ENCODE data around the gene BTN1A1.

GRCh38 chr6:26545627-26546026, 45.5 kb downstream of the BTN1A1 start:
- TF ChIP-seq PATZ1 (CRISPR knock-in tag; IDR thresholded peaks at IDR 0.05; ENCODE audit: borderline replicate concordance): no peak
- no peak for TF ChIP-seq ISL1 (CRISPR knock-in tag; IDR thresholded peaks at IDR 0.05)
- TF ChIP-seq, protein P1, sequence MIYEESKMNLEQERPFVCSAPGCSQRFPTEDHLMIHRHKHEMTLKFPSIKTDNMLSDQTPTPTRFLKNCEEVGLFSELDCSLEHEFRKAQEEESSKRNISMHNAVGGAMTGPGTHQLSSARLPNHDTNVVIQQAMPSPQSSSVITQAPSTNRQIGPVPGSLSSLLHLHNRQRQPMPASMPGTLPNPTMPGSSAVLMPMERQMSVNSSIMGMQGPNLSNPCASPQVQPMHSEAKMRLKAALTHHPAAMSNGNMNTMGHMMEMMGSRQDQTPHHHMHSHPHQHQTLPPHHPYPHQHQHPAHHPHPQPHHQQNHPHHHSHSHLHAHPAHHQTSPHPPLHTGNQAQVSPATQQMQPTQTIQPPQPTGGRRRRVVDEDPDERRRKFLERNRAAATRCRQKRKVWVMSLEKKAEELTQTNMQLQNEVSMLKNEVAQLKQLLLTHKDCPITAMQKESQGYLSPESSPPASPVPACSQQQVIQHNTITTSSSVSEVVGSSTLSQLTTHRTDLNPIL (CRISPR knock-in tag; IDR thresholded peaks at IDR 0.05; ENCODE audit: low read depth): no peak
- no peak for TF ChIP-seq SNAI2 (CRISPR knock-in tag; IDR thresholded peaks at IDR 0.05)
- TF ChIP-seq RARB (CRISPR knock-in tag; IDR thresholded peaks at IDR 0.05): no peak
- no peak for TF ChIP-seq CSRNP3 (CRISPR knock-in tag; IDR thresholded peaks at IDR 0.05)
- TF ChIP-seq BACH2 (CRISPR knock-in tag; IDR thresholded peaks at IDR 0.05; ENCODE audit: borderline replicate concordance): no peak
- TF ChIP-seq ZFP30 (CRISPR knock-in tag; IDR thresholded peaks at IDR 0.05): no peak
- no peak for TF ChIP-seq ESRRG (CRISPR knock-in tag; IDR thresholded peaks at IDR 0.05)
- TF ChIP-seq ARNTL (CRISPR knock-in tag; IDR thresholded peaks at IDR 0.05; ENCODE audit: borderline replicate concordance, low read depth): no peak
- TF ChIP-seq ZFP3 (CRISPR knock-in tag; IDR thresholded peaks at IDR 0.05): no peak
- TF ChIP-seq ZC3H10 (CRISPR knock-in tag; IDR thresholded peaks at IDR 0.05): no peak
